Endodermal cell (in vitro differentiated cells): Measurements from ENCODE around the gene ADSS1. TPM values are rescaled to one million over a fixed set of nuclear protein-coding genes. Genes with fewer than 3 reads are reported as not detected.

Experiments
- DNase-seq: peaks from one replicate; pipeline ENCODE4 v3.0.0-alpha.2; 2017
- H3K27ac ChIP-seq: 2 replicates; pipeline ENCODE4 v1.5.1; 2013; ENCODE audit warnings: mild to moderate bottlenecking, low read depth, low read length, moderate library complexity
- H3K27me3 ChIP-seq: 2 replicates; pipeline ENCODE4 v1.6.1; 2013; ENCODE audit warnings: mild to moderate bottlenecking, low read length, moderate library complexity; ENCODE audit not compliant: insufficient read depth, control insufficient read depth, poor library complexity, severe bottlenecking
- H3K36me3 ChIP-seq: 2 replicates; pipeline ENCODE4 v1.7.0; 2013; ENCODE audit warnings: mild to moderate bottlenecking, low read length, moderate library complexity; ENCODE audit not compliant: control insufficient read depth, insufficient read depth
- H3K4me1 ChIP-seq: one replicate; pipeline ENCODE4 v1.7.0; 2013; ENCODE audit warnings: low read length; ENCODE audit not compliant: control insufficient read depth, insufficient read depth
- H3K4me3 ChIP-seq: 2 replicates; pipeline ENCODE4 v1.5.1; 2013; ENCODE audit warnings: mild to moderate bottlenecking, low read length, moderate library complexity
- H3K9ac ChIP-seq: 2 replicates; pipeline ENCODE4 v1.6.1; 2013; ENCODE audit warnings: mild to moderate bottlenecking, low read length, moderate library complexity; ENCODE audit not compliant: poor library complexity, severe bottlenecking; ENCODE audit errors: extremely low read depth
- H3K9me3 ChIP-seq: 2 replicates; pipeline ENCODE4 v1.6.1; 2013; ENCODE audit warnings: mild to moderate bottlenecking, low read length, moderate library complexity; ENCODE audit not compliant: control insufficient read depth
- H3K27ac Mint-ChIP-seq: 2 replicates; pipeline ENCODE4 v1.8.0; 2020; ENCODE audit warnings: mixed read lengths
- H3K27me3 Mint-ChIP-seq: 2 replicates; pipeline ENCODE4 v1.8.0; 2021; ENCODE audit warnings: mild to moderate bottlenecking, mixed read lengths; ENCODE audit not compliant: insufficient read depth
- H3K36me3 Mint-ChIP-seq: 2 replicates; pipeline ENCODE4 v1.8.0; 2020; ENCODE audit warnings: low read depth, mixed read lengths
- H3K4me1 Mint-ChIP-seq: 2 replicates; pipeline ENCODE4 v1.8.0; 2020; ENCODE audit warnings: mixed read lengths
- H3K4me3 Mint-ChIP-seq: 2 replicates; pipeline ENCODE4 v1.8.0; 2020; ENCODE audit warnings: mild to moderate bottlenecking, moderate library complexity, mixed read lengths
- H3K9me3 Mint-ChIP-seq: 2 replicates; pipeline ENCODE4 v1.8.0; 2020; ENCODE audit warnings: mild to moderate bottlenecking, mixed read lengths
- CTCF ChIP-seq: fragments of 200-600 bp; sonication (generic); conservative IDR thresholded peaks from 2 replicates; pipeline ENCODE4 v1.5.0; 2021; ENCODE audit warnings: antibody characterized with exemption, mild to moderate bottlenecking
- WGBS, 2 experiments: methylation state at CpG; one replicate each; pipeline versions ENCODE4 v1.1.5 to v1.1.7; 2013; ENCODE audit warnings: missing lambda C conversion rate in 2 of 2, mixed read lengths in 1 of 2; ENCODE audit not compliant: insufficient coverage in 1 of 2, insufficient read length in 1 of 2; 5-methylcytosine and 5-hydroxymethylcytosine counted together
- total RNA-seq, 2 donors: library from RNA; stranded (reverse); fragmentation: NEBNext Ultra II Directional in 1 of 2; extraction: Animal tissue kit (Norgen Biotek cat#: 25700) in 1 of 2; gene quantifications; 2 replicates in 1 of 2; 3 replicates in 1 of 2; pipeline ENCODE4 v1.2.1, GENCODE V29; 2021

ADSS1 gene
- total RNA-seq, 2 donors from 2014 or later, result 15.8 to 31.0 TPM

- Mint-ChIP-seq H3K4me1 (no peaks in the 10 kb centered on the region), H3K36me3 (peaks cover 30% of the 10 kb centered on the region), H3K9me3 (peaks cover 11% of the 10 kb centered on the region), H3K27ac (no peak overlapping the region), H3K4me3 (no peak overlapping the region), H3K27me3 (no peaks in the 10 kb centered on the region)
- no peak overlapping the region for H3K9ac ChIP-seq
- H3K36me3 ChIP-seq, result peaks cover 29% of the 10 kb centered on the region
- H3K27ac ChIP-seq, result no peak overlapping the region
- H3K9me3 ChIP-seq, result peaks cover 12% of the 10 kb centered on the region
- H3K27me3 ChIP-seq, result no peaks in the 10 kb centered on the region
- no peak overlapping the region for H3K4me3 ChIP-seq
- TF ChIP-seq CTCF, result no peak
- 76 to 83% methylated on average over 13 to 31 of the region's 34 CpGs for WGBS, 2 experiments
- peak; percentile 59 for DNase-seq
- H3K4me1 ChIP-seq, result no peaks in the 10 kb centered on the region
Measured at GRCh38 chr14:104707608-104708595, 16.1 kb upstream of the ADSS1 start.

- Mint-ChIP-seq H3K27ac (no peak overlapping the region), H3K9me3 (peaks cover 9% of the 10 kb centered on the region), H3K4me1 (no peaks in the 10 kb centered on the region), H3K36me3 (peaks cover 26% of the 10 kb centered on the region), H3K4me3 (no peak overlapping the region), H3K27me3 (no peaks in the 10 kb centered on the region)
- Histone ChIP-seq H3K27ac (no peak overlapping the region), H3K9ac (no peak overlapping the region), H3K9me3 (peaks cover 12% of the 10 kb centered on the region), H3K36me3 (peaks cover 22% of the 10 kb centered on the region), H3K4me3 (no peak overlapping the region), H3K4me1 (no peaks in the 10 kb centered on the region), H3K27me3 (no peaks in the 10 kb centered on the region)
- peak; percentile 96 for DNase-seq
- 51 to 56% methylated on average over 12 to 20 of the region's 20 CpGs for WGBS, 2 experiments
- TF ChIP-seq CTCF, result peak; percentile 99
Measured at GRCh38 chr14:104708606-104709268, 15.3 kb upstream of the ADSS1 start.

GRCh38 chr14:104709387-104710039, 14.5 kb upstream of the ADSS1 start:
- no peaks in the 10 kb centered on the region for H3K27me3 ChIP-seq
- no peak overlapping the region for H3K9ac ChIP-seq
- WGBS, 2 experiments, result 94 to 96% methylated on average over 7 to 18 of the region's 18 CpGs
- Mint-ChIP-seq H3K36me3 (peaks cover 26% of the 10 kb centered on the region), H3K27ac (no peak overlapping the region), H3K4me3 (no peak overlapping the region), H3K27me3 (no peaks in the 10 kb centered on the region), H3K4me1 (no peaks in the 10 kb centered on the region), H3K9me3 (peaks cover 2% of the 10 kb centered on the region)
- H3K4me3 ChIP-seq, result no peak overlapping the region
- TF ChIP-seq CTCF, result no peak
- H3K27ac ChIP-seq, result no peak overlapping the region
- no peaks in the 10 kb centered on the region for H3K4me1 ChIP-seq
- peaks cover 14% of the 10 kb centered on the region for H3K36me3 ChIP-seq
- no peak for DNase-seq
- peaks cover 4% of the 10 kb centered on the region for H3K9me3 ChIP-seq
